GM21381 (cell line): ENCODE results near the gene SFMBT2.
"Not testable (repeated sequence)": the region's sequence is repeated elsewhere in the genome, so short reads cannot be mapped to it uniquely, and the experiment has no call there.

Experiments
- ATAC-seq: cut with Tn5 transposase; IDR thresholded peaks from one replicate; pipeline ENCODE4 v1.9.1; 2021; ENCODE audit warnings: mild to moderate bottlenecking, moderate library complexity; ENCODE audit not compliant: unreplicated experiment

The SFMBT2 gene

GRCh38 chr10:7234109-7234508, 176.7 kb downstream of the SFMBT2 start:
- ATAC-seq, result no peak

DNA sequence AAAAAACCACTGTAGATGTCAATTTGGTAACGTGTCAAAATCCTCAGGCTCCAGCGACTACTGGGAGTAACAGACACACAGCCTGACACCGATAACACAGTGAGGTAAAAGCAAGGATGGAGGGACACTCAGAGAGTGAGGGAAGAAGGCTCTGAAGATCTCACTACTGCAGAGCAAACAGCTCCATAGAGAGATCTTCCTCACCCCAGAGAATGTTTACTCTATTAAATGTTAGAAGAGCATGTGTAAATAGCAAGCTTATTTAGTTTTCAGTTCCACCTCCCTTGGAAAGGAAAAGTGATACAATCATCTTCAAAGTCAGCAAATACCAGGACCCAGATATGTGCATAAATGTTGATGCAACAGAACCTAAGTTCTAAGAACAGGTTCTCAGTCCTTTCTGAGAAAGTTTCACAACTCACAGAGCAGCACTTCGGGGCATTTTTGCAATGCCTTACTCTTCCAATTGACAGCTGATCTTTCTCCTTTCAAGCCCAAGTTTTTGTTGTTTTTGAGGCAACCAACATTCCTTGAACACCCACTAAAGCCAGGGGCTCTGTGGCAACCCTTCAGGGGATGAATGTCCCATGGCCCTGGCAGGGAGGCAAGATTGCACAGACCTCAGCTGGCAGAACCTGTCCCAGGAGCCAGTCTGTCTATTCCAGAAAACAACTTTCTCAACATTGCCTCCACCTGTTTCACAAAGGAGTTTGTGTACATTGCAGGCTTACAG, 177.4 kb downstream of the SFMBT2 start:
- ATAC-seq, result no peak

- no peak for ATAC-seq
Measured at GRCh38 chr10:7231509-7232414, 179.1 kb downstream of the SFMBT2 start.

- ATAC-seq, result no peak
Measured at GRCh38 chr10:7230951-7231350, 179.9 kb downstream of the SFMBT2 start.

DNA sequence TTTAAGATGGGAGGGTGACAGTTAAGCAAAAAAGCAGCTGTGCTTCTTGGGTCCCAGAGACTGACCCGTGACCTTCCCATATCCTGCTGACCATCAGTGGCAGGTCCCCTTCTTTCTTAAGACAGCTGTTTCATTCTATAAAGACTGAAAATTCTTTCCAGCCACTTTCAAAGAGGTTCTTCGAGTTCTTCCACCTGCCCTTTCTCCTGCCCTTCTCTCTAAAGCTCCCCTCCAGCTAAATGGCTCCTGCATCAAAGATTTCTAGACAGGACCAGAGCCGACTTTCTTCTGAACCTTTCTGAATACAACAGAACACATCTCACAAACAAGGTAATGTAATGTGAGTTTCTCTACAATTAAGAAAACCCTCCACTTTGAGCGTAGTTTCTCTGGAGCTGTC, 180.8 kb downstream of the SFMBT2 start:
- no peak for ATAC-seq

GRCh38 chr10:7225133-7225532, 185.7 kb downstream of the SFMBT2 start:
- no peak for ATAC-seq

DNA sequence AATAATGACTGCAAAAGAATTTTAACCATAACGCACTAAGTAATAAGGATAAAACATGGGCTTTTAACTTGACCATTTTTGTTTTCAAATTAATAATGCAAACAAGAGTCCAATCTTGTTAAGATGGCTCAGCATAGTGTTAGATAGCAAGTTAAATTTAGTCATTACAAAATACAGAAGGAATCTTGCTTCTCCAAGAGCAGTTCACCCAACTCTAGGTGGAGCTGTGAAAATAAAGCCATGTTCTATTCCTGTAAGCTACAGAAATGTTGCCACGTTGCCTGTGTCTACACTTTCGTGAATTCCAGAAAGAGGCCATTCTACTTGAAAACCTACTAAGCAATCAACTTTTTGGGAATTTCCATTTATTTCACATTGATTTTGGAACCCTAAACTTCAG, 191.9 kb downstream of the SFMBT2 start:
- ATAC-seq, result no peak

DNA sequence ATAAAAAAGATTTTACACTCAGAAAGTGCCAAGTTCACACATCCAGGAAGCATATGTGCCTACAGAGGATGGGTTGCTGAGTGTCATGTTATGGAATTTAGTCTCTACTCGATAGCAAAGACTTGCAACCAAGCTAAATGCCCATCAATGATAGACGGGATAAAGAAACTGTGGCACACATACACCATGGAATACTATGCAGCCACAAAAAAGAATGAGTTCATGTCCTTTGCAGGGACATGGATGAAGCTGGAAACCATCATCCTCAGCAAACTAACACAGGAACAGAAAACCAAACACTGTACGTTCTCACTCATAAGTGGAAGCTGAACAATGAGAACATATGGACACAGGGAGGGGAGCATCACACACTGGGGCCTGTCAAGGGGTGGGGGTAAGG, 198.1 kb downstream of the SFMBT2 start:
- ATAC-seq, result not testable (repeated sequence)

- ATAC-seq, result no peak
Measured at GRCh38 chr10:7211857-7212577, 198.8 kb downstream of the SFMBT2 start.

- ATAC-seq, result no peak
Measured at GRCh38 chr10:7210516-7210915, 200.3 kb downstream of the SFMBT2 start.

DNA sequence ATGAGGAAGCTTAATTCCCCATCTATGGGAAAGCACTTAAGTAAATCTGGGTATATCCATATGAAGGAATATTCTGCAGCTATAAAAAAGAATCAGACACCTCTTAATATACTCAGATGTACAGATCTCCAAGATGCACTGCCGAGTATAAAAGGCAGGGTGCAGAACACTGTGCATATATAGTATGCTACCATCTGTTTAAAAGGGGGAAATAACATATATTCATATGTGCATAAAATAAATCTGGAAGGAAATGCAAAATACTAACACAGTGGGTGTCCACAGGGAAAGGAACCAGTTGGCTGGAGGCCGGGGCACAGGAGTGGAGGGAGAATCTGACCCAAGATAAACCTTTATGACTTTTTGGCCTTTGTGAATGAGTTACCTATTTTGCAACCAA, 201.4 kb downstream of the SFMBT2 start:
- ATAC-seq, result no peak

DNA sequence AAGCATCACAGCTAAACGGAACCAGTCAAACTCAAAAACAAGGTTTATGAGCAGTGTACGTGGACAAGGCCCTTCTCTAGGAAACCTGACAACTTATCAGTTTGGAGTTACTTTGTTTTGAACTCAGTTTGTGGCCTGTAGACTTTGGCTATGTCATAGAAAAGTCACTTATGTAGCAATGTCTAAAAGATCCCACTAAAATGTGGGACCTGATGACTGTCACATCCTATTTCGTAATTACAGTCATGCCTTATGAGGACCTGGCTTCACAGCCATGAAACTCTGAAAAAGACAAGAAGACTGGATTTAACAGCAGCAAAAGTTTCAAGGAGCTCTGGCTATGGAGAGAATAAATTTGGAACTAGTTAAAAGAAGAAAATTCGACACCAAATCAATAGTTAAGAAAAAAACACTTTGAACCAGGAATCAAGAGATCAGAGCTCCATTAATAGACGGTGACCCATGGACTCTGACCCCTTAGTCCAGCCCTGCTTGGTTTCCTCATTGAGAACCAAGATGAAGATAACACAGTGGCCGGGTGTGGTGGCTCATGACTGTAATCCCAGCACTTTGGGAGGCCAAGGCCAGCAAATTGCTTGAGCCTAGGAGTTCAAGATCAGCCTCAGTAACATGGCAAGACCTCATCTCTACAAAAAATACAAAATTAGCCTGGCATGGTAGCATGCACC, 204.3 kb downstream of the SFMBT2 start:
- no peak for ATAC-seq

- ATAC-seq, result no peak
Measured at GRCh38 chr10:7205656-7206055, 205.2 kb downstream of the SFMBT2 start.

DNA sequence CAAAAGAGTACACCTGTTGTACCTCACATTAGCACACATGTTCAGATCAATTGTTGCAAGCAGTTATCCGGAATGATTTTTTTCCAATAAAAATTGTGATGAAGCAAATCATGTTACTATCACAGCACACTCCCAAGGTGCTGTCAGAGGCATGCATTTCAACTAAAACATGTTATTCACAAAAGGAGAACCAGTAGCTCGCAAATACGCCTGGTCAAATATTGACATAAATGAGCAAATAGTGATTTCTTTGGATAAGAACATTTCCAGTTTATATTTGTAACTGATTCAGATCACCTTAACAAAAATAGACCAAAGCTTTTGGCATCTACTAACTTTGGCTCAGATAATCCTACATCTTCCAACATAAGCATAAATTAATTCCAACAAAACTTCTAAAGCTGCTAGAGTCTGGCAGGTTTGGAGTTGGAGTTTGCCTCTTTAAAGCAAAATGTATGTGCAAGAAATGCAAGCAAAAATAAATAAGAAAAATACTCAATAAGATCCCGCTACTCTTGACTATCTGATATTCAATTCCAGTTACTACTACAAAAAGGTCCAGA, 208.0 kb downstream of the SFMBT2 start:
- no peak for ATAC-seq

DNA sequence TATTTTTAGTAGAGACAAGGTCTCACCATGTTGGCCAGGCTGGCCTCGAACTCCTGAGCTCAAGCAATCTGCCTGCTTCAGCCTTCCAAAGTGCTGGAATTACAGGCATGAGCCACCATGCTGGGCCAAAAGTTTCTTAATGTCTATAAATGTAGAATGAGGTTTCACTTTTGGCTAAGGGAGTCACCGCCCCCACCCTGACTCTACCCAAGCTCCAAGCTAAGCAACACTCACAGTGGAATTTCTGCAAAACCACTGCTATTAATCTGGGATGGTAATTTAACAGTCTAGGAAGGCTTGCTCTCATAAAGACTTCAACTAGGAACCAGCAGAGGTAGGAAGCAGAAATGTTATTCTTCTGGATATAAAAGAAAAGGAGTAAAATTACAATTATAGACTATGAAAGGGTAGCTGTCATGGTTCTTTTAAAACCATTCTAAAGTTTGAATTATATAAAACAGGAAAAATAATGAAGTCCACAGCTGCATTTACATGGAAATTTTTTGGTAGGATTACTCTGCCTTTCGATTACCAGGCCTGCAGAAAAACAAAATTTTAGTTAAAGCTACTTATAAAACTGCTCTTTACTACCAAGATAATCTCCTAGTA, 211.6 kb downstream of the SFMBT2 start:
- no peak for ATAC-seq

DNA sequence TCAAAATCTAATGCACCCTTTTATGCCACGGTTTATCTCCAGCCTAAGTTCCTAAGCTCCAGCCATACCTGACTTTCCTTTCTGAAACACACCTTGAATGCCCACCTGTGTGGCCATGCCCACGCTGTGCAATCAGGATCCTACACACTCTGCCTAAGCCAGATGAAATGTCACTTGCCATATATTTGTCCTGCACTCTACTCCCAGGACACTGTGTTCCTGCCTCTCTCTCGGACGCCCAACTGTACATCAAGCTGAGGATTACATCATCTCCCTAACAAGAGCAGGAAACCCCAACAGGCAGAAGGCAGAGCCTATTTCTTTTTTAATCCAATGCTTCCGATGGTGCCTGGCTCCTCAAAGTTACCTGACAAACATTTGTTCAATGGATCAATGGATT, 214.6 kb downstream of the SFMBT2 start:
- ATAC-seq, result no peak

DNA sequence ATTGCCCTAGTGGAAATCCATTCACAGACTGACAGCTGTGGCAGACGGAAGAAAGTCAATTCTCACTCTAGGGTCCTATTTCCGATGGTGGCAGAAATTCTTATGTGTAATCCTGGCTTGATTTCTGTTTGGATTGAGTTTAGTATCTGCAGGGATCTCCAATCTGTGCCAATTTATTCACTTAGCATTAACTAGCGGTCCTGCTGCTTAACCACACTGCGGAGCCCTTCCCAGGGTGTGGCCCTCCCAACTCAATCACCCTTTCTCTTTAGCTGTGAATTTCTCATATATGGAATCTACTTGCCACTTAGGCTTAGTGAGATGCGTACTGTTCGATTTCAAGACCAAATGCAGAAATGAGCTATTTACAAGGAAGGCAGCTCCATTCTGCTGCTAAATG, 215.7 kb downstream of the SFMBT2 start:
- ATAC-seq, result no peak

GRCh38 chr10:7194571-7194970, 216.3 kb downstream of the SFMBT2 start:
- ATAC-seq, result no peak

- no peak for ATAC-seq
Measured at GRCh38 chr10:7193369-7193768, 217.5 kb downstream of the SFMBT2 start.

DNA sequence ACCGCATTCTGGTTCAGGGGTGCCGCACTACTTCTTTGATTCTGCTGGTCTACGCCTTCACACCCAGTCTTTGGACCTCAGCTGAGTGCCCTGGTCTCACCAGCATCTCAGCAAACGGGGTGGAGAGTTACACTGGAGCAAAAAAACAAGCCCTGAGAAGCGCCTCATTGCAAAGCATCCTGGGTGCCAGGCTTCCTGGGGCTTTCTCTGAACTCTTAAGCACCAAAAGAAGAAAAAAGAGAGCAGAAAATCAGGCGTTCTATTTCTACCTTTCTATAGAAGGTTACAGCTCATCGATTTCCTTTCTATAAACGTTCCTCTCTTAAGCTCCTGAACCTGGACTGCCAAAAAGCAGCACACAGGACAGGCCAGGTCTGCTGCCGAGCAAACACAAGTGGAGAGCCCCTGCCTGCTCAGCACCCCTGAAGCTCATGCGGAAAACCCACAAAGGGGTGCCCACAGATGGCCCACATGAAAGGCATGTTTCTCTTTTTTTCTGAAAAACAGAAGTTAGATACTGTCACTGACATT, 217.9 kb downstream of the SFMBT2 start:
- no peak for ATAC-seq
